GM19324 (cell line): ENCODE data around the gene CHST11.
"Not testable (repeated sequence)": the region's sequence is repeated elsewhere in the genome, so short reads cannot be mapped to it uniquely, and the experiment has no call there.

Source experiments
- ATAC-seq: cut with Tn5 transposase; IDR thresholded peaks from one replicate; pipeline ENCODE4 v1.9.1; 2021; ENCODE audit warnings: mild to moderate bottlenecking, moderate library complexity; ENCODE audit not compliant: unreplicated experiment, low FRiP score

CHST11 gene

GRCh38 chr12:104553421-104553820 is 96.7 kb downstream of the CHST11 start:
- ATAC-seq, result no peak

- ATAC-seq, result no peak
Measured at GRCh38 chr12:104555648-104556047, 98.9 kb downstream of the CHST11 start.

DNA sequence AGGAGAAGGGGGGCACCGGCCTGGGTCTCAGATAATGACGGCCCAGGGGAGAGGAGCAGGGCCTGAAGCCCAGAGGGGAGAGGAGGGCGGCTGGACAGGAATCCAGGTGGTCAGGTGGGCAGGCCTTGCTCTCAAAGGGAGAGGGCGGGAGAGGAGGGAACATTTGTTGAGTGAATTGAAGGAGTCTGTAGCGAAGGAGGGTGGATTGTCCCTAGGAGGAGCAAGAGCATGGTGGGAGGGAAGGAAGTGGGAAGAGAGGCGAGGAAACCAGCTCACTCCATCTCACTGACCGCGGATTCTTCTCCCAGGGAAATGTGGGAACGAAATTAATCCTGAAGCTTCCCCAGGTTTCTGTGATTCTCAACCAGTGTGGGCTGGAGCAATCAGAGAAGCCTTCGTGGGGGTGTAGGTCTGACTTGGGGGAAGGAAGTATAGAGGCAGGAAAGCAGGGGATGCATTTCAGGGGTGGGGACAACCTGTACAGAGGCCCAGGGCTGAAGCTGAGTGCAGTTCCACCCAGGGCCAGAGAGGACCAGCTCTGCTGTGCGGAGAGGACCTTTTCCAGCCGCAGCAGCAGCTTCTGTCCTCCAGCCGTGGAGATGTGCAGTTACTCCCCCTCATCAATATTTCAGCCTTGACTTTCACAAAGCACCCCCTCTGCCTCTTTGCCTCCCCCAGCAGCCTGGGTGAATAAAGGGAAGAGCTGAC is 100.9 kb downstream of the CHST11 start:
- no peak for ATAC-seq

- ATAC-seq, result no peak
Measured at GRCh38 chr12:104560881-104561280, 104.1 kb downstream of the CHST11 start.

GRCh38 chr12:104562763-104563162 is 106.0 kb downstream of the CHST11 start:
- ATAC-seq, result no peak

GRCh38 chr12:104564662-104565061 is 107.9 kb downstream of the CHST11 start:
- not testable (repeated sequence) for ATAC-seq

DNA sequence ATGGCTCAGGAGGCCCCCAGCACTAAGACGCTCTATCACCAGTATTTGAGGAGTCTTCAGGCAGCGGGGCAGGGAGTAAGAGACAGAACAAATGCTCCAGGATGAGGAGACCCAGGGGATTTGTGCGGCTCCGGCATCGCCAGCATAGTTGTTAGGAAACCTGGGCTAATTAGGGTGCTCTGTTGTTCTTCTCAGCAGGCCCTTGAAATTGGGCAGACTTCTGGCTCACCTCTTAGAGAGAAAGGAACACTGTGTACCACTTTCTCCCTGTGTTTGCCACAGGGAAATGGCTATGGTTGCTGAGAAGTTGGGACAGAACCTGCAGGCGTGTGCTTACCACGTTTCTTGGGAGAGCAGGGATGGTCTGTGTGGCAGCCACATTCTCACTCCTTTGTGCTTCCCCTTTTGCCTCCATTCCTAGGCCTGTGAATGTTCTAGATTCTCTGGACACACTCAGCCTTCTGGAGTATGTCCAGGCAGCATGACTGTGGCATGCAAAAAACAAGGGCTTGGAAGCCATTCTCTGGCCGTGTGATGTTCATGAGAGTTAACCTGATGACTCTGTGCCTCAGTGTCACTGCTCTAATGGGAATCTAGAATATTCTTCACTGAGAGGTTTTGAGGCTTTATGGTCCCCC is 109.0 kb downstream of the CHST11 start:
- ATAC-seq, result no peak

DNA sequence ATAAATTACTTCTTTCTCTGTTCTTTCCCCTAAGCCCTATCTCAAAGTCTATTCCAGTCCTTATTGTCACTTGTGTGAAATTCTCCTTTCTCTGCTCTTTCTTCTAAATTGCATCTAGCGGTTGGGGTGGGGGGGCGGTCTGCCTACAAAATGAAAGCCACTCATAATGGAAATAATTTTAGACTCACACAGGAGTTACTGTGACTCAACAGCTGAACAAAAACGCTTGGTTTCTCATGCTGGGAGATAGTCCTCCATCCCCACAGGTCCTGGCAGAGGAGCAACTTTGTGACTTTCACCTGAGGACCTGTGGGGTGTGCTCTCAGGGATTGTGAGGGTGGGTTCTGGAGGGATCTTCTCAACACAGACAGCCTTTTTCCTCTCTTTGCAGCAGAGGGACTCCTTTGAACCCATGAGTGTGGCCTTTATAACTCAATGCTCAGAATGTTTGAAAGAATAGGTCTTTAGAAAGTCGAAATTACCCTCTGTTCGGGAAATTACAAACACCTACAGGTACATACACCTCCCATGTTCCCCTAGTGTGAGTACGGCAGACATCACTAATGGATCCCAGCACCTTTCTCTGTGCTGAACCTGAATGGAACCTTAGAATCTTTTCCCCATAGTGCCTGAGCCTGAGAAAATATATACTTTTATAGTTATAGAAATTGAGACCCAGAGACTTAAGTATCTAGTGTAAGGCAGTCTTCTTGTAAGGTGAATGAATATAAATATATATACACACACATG is 109.7 kb downstream of the CHST11 start:
- ATAC-seq, result no peak

DNA sequence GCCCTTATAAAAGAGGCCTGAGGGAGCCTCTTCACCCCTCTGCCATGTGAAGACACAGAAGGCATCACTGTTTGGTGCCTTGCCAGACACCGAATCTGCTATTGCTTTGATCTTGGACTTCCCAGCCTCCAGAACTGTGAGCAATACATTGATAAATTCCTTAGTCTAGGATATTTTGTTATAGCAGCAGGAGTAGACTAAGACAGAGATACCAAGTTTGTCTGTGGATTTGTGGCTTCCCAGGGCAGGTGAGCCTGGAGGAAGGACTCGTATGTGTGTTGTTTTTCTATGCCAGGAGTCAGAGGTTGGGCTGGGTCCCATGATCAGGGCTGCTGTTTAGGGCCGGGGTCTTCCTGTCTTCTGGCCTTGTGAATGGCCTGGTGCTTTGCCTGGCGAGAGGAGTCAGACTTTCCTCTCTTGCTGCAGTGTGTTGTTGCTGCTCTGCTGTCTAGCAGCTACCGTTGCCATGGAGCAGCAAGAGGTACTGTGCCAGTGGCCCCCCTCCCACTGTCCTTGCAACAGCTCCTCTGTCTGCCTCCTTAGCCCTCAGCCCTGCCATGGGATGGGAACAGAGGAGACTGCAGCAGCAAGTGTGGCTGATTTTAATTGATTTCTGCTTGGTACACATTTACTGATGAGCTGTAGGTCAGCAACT is 111.2 kb downstream of the CHST11 start:
- no peak for ATAC-seq

- ATAC-seq, result no peak
Measured at GRCh38 chr12:104568487-104568868, 111.7 kb downstream of the CHST11 start.

GRCh38 chr12:104568935-104569334 is 112.2 kb downstream of the CHST11 start:
- ATAC-seq, result no peak

DNA sequence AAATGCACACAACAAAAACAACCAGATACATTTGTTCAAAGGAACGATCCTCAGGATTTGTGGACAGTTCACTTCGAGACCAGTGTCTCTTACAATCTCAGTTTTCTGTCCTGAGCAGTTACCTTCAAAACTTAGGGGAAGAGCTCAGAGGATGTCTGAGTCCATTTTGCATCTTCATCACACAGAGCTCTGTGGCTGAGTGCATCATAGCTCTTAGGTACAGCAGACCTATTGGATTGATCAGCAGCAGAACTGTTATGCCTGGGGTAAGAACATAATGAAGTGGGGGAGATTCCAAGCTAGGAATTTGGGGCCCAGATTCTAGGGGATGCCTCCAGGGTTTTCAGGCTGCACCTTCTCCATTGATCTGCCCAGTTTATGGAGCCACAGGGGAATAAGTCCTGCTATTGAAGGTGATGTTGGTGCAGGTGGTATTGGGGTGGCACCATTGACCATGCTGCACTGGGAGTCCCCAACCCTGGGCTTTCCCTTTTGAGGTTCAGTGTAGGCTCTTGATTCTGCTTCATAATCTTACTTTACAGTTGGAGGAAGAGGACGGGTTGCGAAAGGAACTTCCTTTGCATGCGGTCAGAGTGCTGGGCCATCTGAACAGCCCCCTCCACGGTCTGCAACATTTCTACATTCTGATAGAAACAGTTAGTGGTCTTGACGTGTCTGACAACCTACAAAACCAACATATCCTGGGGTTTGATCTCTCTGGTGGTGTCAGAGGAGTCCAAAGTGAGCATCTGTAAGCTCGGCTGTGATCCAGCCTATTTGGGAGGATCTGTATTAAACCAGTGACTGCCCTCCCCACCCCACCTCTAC is 112.8 kb downstream of the CHST11 start:
- peak; percentile 71 for ATAC-seq

GRCh38 chr12:104570174-104570907 is 113.6 kb downstream of the CHST11 start:
- ATAC-seq, result peak; percentile 9

DNA sequence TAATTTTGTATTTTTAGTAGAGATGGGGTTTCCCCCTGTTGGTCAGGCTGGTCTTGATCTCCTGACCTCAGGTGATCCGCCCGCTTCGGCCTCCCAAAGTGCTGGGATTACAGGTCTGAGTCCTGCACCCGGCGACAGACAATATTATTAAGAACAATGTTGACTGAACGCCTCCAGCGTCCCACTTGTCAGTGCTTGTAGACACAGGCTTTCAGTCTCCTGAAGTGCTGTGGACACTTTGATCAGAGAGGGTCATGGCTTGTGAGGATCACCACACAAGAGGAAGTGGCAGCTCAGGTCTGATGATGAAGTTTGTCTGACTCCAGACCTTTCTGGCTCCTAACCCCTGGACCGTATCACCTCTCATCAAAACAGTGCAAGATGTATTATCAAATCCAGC is 114.6 kb downstream of the CHST11 start:
- ATAC-seq, result no peak

GRCh38 chr12:104574353-104574752 is 117.6 kb downstream of the CHST11 start:
- not testable (repeated sequence) for ATAC-seq

DNA sequence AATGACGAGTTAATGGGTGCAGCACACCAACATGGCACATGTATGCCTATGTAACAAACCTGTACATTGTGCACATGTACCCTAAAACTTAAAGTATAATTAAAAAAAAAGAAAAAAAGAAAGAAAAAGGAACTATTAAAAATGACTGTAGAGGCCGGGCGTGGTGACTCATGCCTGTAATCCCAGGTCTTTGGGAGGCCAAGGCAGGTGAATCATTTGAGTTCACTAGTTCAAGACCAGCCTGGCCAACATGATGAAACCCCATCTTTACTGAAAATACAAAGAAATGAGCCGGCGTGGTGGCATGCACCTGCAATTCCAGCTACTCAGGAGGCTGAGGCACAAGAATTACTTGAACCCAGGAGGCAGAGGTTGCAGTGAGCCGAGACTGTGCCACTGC is 118.0 kb downstream of the CHST11 start:
- not testable (repeated sequence) for ATAC-seq

DNA sequence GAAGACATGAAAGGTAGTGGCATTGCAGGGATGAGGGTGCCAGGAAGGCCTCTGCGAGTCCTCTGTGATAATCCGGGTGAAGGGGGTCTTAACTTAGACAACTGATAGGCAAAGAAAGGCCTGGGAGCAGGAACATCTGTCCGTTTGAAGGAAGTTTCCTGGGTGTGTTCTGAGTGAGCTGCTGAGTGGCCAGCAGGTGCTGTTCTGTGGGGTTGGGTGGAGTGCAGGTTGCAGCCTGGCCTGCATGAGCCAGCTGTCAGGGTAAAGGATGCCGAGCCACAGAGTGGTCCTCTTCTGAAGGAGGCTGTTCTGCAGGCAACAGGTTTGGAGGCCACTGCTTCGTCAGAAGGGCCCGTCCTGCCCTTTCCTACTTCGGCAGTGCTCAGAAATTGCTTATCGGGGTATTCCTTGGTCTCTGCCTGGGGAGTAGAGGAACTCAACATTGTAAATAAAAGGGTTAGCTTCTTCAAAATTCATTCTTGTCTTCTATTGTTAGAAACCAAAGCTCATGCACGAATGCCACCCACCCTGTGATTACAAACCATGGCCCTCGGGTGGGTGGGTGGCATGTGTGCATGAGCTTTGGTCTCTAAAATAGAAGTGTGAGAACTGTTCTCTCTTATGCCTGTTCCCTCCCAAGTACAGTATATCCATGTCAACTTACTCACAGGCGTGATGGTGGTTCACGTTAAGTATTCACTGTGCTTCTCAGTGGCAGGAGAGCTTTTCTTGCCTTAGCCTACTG is 118.9 kb downstream of the CHST11 start:
- no peak for ATAC-seq

- ATAC-seq, result no peak
Measured at GRCh38 chr12:104576187-104576778, 119.5 kb downstream of the CHST11 start.
